Adipose tissue (tissue), 3 donors: ENCODE results near the gene GNGT2. TPM values are rescaled to one million over a fixed set of nuclear protein-coding genes. Genes with fewer than 3 reads are reported as not detected.

Source experiments
- H3K27ac ChIP-seq: one replicate; pipeline ENCODE4 v1.5.1; 2013; ENCODE audit warnings: low read depth, low read length
- WGBS, 3 donors: extraction: QIAGEN DNeasy Blood & Tissue Kit; methylation state at CpG; one replicate each; pipeline ENCODE4 v1.1.7; 2013; 5-methylcytosine and 5-hydroxymethylcytosine counted together
- polyA plus RNA-seq, 3 donors: library from polyadenylated mRNA; stranded (reverse); fragments of 200-250 nt; gene quantifications; one replicate each; pipeline ENCODE4 v1.2.3, GENCODE V29; 2013
- donor health status: healthy with polysubstance abuse.
- donor health status: Bipolar disorder and iron deficiency.
- donor health status: healthy.

Gene GNGT2
- polyA plus RNA-seq, 3 donors: 0.79 to 1.8 TPM; not detected in 1

DNA sequence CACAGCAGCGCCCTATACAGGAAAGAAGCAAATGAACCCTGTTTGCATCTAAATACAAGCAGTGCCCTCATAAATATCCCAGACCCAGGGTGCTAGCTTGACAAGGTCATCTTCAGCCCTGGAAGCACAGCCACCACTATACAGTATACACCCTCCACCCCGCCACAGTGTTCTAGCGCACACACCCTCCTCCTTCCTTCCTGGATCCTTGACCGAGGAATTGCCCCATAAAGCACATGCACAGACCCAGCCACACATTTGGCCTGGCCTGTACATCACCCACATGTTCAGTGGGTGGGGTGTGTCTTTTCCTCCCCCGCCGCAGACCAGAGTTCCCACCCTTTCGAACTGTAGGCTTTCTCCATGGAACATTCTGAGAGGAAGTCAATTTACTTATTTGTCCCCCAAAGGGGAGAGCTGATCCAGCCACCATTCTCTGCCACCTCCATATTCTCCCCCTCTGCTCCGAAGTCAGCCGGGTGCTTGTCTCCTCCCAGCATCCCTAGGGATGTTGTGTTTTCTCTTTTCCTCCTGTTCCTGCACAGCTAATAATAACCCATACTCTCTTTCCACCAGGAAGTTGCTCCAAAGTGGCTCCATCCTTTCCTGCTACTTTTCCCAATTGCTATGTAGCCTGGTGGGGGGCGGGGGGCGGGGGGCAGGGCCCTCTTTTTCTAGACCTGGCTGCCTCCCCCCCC lies 6.7 kb upstream of the GNGT2 start:
- 37 to 68% (median 45%) methylated on average over 11 of the region's 11 CpGs for WGBS, 3 donors
- no peak overlapping the region for H3K27ac ChIP-seq

DNA sequence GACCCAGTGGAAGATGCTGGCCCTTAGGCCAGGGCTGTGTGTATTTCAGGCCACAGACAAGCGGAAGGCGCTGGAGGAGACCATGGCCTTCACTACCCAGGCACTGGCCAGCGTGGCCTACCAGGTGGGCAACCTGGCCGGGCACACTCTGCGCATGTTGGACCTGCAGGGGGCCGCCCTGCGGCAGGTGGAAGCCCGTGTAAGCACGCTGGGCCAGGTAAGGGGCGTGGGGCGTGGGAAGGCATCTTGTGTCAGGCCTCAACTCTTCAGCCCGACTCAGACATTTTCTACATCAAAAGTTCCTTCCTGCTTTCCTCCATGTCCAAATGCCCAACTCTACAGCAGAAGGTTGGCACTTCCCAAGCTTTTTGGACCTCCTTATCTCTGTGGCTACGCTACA lies 6.1 kb upstream of the GNGT2 start:
- 84 to 87% (median 85%) methylated on average over 13 of the region's 13 CpGs for WGBS, 3 donors
- H3K27ac ChIP-seq: peak overlapping the region; percentile 41

DNA sequence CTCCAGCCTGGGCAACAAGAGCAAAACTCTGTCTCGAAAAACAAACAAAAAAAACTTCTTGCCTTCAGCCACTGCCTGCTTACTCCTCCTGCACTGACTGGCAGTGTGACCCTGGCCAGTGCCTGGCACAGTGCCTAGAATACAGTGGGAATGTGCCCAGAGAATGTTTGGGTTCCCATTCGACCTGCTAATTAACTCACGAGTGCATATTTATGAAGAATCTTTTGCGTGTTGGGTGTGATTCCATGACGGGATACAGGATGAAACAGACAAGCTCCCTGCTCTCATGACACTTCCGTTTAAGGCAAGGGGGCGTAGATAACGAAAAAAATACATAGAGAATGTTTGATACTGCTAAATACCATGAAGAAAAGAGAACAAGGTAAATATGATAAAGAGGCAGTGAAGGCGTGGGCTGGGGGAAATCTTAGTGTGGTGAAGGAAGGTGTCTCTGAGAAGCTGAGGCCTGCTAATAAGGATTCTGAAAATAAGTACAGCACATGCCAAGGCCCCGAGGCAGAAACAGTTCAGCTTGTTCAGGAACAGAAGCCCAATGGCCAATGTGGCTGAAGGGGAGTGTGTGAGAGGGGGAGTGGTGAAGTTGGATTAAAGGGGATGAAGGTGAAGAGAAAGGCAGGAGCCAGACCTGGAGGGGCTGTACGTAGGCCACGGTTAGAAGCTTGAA lies 4.4 kb upstream of the GNGT2 start:
- no peak overlapping the region for H3K27ac ChIP-seq

DNA sequence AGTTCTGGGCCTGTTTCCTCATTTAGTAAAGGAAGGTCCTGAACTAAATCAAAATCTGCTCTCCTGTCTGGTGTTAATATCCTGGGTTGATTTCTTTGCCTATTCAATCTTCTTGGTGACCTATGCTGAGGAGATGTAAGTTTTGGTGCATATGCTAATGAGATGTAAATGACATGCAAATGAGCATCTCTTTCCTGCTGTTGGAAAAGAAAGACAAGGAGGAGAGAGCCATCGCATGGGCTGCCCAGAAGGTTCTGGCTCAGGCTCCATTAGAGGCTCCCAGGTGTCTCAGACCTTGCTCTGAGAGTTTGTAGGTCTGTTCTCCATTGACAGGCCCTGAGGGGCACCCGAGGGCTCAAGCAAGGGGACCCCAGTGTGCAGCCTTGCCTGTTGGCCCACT lies 3.5 kb upstream of the GNGT2 start:
- no peak overlapping the region for H3K27ac ChIP-seq
- 74 to 83% (median 81%) methylated on average over 2 of the region's 2 CpGs for WGBS, 3 donors

More for the DNA sequence above, 4.4 kb upstream of the GNGT2 start:
- 38 to 60% (median 59%) methylated on average over 12 of the region's 12 CpGs for WGBS, 3 donors

DNA sequence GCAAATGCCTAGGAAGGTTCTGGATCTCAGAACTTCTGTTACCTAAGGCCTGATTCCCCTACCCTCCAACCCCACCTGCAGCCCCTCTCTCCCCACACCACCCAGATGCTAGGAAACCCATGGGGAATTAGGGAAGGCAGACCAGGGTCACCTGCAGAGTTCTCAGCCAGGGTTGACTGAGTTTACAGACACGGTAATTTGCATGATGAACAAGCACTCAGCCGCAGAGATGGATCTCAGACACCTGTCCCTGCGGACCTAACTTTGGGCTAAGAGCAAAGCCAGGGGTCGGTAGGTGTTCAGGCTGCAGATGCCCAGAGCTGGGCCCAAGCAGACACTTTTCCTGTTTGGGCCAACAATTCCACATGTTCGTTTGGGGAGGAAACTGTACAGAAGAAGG lies 3.0 kb upstream of the GNGT2 start:
- 55 to 67% (median 63%) methylated on average over 5 of the region's 5 CpGs for WGBS, 3 donors
- H3K27ac ChIP-seq: no peak overlapping the region

DNA sequence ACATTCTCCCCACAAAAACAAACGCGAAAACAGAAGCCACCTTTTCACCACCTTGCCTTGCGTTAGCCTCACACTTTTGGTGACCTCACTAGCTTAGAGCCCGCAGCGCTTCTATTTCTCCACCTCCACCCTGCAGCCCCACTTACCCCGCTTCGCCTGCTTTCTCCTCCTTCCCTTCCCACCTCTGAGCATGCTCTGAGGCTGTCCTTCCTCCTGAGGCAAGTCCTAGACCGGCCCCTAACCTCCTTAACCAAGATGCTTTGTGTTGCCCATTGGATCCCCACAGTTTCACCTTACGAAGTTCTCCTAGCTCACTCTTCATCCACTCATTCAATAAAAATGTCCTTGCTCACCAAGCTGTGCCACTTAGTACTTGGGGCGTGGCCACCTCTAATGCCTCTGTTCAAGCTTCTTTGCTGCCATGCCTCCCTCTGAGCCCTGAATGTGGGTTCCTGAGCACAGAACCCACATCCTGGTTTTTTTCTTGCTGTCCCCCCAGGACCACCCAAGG lies 1.3 kb downstream of the GNGT2 start:
- 79 to 87% (median 86%) methylated on average over 10 of the region's 10 CpGs for WGBS, 3 donors
- no peak overlapping the region for H3K27ac ChIP-seq

DNA sequence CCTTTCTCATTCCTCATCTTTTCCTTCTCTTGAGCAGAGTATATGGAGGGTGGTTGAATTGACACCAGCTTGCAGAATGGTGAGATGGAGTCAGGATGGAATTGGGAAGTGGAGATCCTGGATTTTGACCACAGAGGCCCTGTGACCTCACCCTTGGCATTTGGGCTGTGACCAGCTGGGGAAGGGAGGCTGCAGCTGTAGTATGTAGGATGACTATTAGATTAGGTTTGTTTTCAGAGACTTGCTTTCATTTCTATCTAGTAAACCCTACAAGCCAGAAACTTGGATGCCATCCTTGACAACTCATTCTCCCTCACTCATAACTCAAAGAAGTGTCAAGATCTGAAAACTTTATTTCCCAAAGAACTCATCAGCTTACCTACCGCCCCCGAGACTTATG lies 5.9 kb downstream of the GNGT2 start:
- WGBS, 3 donors: 94 to 100% (median 95%) methylated on average over 2 of the region's 2 CpGs
- no peak overlapping the region for H3K27ac ChIP-seq

DNA sequence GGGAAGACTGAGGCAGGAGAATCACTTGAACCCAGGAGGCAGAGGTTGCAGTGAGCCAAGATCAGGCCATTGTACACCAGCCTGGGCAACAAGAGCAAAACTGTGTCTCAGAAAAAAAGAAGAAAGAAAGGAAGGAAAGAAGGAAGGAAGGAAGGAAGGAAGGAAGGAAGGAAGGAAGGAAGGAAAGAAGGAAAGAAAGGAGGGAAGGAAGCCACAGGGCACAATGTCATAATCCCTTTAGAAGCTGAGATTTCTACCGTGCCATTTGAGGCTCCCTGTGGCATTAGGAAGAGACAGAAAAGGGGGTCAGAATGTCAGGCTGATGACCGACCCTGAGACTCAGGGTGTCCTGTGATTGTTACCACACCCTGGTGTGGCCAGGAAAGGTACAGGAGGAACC lies 6.6 kb downstream of the GNGT2 start:
- WGBS, 3 donors: 65 to 71% (median 66%) methylated on average over 2 of the region's 2 CpGs
- no peak overlapping the region for H3K27ac ChIP-seq

DNA sequence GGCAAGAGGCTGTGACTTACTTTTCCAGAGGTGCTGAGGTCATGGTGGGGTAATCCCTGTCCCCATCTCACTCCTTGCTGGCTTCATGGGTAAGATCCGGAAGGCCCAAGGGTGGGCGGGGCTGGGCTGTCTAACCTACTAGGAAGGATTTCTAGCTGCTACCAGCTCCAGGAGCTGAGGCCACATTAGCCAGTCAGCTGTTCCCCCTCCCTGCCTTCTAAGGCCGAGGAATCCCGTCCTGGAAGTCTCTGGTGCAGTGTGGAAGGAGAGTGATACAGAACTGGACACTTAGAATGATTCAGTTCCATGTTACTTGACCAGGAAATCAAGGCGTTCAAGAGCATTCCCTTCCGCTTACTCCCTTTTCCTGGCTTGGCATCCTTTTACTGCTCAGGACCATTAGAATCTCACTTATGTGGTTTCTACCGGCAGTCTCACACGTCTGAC lies 8.9 kb downstream of the GNGT2 start:
- H3K27ac ChIP-seq: no peak overlapping the region
- 70 to 78% (median 72%) methylated on average over 8 of the region's 8 CpGs for WGBS, 3 donors

DNA sequence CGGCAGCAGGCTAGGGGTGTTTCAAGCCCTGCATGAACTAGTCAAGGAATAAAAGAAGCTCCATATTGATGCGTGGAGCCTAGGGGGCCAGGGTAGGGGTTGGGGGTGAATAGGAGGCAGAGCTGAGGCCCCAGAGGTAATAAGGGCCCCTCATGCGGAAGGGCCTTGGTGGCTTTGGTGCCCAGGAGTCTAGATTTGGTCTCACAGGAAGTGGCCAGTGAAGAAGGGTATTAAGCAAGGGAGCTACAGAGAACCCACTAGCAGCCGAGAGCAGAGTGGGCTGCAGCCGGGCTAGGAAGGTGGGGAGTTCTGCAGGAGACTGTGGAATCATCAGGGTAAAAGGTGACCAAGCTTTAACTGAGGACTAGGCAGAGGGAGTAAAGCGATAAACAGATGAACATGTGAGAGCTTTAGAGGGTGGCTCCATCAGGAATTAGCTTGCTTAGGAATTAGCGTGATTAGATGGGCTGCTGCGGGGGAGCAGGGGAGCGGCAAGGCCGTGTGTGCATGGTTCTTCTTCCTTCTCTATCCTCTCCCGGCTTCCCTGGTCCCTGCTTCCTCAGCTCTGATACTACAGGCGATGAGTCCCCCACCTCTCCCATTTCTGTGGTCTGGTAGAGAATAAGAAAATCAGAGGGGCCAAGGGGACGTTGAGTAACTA lies 9.8 kb downstream of the GNGT2 start:
- 84 to 87% (median 86%) methylated on average over 13 of the region's 13 CpGs for WGBS, 3 donors
- H3K27ac ChIP-seq: no peak overlapping the region

DNA sequence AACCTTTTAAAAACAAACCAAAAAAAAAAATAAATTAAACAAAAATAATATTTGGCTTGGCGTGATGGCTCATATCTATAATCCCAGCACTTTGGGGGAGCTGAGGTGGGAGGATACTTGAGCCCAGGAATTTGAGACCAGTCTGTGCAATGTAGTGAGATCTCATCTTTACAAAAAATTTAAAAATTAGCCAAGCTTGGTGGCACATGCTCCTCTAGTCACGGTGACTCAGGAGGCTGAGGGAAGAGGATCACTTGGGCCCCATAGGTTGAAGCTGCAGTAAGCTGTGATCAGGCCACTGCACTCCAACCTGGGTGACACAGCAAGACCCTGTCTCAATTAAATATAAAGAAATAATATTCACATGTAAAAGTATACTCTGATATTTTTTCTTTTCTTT lies 12.2 kb downstream of the GNGT2 start:
- no peak overlapping the region for H3K27ac ChIP-seq
- 82 to 90% (median 87%) methylated on average over 2 of the region's 2 CpGs for whole genome bisulfite sequencing, 3 donors

DNA sequence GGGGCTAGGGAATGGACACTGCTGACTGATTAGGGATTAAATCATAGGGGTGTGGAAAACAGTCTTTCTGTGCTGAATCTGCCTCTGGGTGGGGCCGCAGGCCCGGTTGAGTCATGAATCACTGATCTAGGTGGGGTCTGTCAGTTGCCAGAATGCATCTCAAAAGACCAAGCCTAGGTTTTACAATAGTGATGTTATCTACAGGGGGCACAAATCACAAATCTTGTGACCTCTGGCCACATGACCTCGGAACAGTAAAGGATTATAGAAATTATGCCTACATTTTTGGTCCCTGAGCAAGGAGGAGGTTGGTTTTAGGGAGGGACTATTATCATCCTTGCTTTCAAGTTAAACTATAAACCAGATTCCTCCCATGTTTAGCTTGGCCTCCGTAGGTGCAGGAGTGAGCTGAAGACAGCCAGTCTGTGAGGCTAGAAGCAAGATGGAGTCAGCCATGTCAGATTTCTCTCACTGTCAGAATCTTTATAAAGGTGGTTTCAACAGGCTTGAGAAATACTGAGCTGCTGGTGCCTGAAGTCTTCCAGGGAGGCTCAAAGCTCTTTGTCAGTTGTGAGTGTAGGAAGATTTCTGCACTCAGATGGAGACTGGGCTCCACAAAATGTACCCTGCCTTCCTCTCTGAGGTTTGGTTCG lies 12.9 kb downstream of the GNGT2 start:
- WGBS, 3 donors: 32 to 57% (median 56%) methylated on average over 5 of the region's 5 CpGs
- no peak overlapping the region for H3K27ac ChIP-seq

DNA sequence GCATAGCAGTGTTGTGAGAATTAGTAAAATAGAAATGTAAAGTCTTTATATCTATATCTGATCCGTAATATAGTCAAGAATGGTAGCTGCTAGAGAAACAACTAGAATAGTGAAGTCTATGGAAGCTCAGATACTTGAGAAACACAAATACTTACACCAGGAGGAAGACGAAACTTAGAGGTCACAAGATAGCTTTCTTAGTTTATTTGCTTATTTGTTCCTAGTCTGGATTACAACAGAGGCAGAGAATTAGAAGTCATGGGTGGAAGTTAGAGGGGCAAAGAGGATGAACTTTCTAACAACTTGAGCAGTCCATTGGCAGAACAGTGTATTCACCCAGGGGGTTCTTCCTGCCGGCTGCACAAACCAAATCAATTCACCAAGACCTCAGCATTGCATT lies 13.9 kb downstream of the GNGT2 start:
- 71 to 85% (median 85%) methylated on average over 3 of the region's 3 CpGs for whole genome bisulfite sequencing, 3 donors
- H3K27ac ChIP-seq: no peak overlapping the region

DNA sequence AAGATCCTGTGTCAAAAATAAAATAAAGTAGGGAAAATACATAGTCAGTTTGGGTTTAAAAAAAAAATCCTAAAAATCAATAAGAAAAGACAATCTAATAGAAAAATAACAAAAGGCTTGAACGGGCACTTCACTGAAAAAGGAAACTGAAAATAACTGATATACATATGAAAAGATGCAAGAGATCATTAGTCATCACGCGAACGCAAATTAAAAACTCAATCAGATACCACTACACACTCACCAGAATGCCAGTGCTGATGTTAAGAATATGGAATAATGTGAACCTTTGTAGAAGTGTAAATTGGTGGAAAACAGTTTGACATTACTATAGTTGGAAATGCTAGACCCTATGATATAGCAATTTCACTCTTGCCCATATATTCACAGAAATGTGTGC lies 14.6 kb downstream of the GNGT2 start:
- H3K27ac ChIP-seq: no peak overlapping the region
- 66 to 81% (median 77%) methylated on average over 4 of the region's 4 CpGs for WGBS, 3 donors

DNA sequence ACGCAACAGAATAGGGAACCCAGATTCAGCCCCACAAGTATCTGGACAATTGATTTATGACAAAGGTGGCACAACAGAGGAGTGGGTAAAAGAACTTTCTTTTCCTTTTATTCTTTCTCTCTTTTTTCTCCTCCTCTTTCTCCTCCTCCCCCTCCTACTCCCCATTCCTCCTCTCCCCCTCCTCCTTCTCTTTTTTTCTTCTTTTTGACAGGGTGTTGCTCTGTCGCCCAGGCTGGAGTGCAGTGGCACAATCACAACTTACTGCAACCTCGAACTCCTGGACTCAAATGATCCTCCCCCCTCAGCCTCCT lies 16.1 kb downstream of the GNGT2 start:
- 45 to 61% (median 56%) methylated on average over 3 of the region's 3 CpGs for WGBS, 3 donors
- no peak overlapping the region for H3K27ac ChIP-seq

DNA sequence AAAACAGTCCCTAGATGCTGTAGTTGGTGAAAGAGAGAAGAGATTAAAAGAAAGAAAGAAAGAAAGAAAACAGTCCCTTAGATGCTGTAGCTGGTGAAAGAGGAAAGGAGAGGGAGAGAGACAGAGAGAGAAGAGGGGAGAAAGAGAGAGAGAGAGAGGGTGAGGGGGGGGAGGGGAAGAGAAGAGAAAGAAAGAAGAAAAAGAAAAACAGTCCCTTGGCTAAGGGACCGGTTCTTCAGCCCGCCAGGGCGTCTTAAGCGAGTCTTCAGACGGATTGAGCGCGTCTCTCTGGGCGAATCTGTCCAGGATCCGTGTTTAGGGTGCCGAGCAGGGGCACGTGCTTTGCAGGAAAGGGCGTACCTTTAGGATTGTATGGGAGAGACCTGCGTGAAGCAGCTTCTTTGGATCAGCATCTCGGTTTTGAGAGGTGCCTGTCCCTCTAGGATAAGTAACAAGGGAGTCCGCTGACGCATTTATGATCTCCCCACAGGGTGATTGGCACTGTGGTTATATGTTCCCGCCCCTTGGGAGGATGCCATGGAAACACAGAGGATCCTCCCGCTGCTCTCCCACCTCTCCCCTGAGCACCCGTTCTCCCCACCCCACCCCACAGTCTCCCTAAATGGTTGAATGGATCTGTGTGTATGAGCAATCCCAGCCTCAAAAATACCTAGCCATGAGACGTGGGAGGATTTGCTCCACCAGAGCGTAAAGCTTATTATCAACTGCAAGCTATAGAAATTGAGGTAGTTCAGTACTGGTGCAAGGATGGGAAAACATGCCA lies 16.7 kb downstream of the GNGT2 start:
- WGBS, 3 donors: 8 to 9% (median 9%) methylated on average over 21 of the region's 21 CpGs
- H3K27ac ChIP-seq: no peak overlapping the region

DNA sequence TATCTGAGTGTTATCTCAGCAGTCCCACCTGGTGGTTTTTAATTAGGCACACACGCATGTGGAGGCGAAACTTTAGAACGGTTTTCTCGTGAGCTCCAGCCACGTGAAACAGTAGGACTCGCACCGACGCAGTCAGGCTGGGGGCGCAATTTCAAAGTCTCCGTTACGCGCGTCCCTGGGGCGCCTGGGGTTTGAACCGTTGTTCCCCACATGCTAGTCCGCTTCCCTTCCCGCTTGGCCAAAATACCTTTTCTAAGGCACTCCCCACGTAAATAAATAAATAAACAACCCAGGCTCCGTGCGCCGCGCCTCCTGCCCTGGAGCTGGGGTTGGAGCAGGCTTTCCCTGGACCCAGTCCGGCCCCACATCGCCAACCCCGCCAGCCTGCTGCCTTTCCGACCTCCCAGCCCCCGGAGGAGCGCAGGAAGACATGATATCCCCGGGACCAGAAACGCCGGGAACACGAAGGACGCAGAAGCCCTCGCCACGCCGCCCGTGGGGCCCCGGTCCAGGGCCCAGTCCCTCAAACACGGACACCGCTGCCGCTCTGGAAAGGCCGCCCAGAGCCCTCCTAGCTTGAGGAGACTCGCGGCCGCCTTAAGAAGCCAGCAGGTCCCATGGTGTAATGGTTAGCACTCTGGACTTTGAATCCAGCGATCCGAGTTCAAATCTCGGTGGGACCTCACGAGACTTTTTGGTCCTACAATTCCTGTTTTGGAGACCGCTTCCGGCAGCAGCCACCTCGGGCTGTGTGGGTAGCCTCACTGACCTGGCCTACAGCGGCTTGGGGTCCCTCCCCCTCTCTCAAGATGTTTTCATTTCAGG lies 18.2 kb downstream of the GNGT2 start:
- peak overlapping the region; percentile 30 for H3K27ac ChIP-seq
- WGBS, 3 donors: 0 to 1% (median 0%) methylated on average over 53 of the region's 53 CpGs
